HepG2 (cell line): ENCODE results near the gene ALDH7A1. TPM values are rescaled to one million over a fixed set of nuclear protein-coding genes. Genes with fewer than 3 reads are reported as not detected.

Experiments used
- ATAC-seq: fragments of 200-7000 bp; cut with Tn5 transposase; 3 replicates; pipeline ENCODE4 v1.9.1; 2020; ENCODE audit warnings: mild to moderate bottlenecking, moderate library complexity
- BruUV-seq: library from RNA; stranded (reverse); fragments of 400-500 nt; replicated peaks from 2 replicates; lab custom pipeline; 2021; lab: Mats Ljungman, UMichigan
- CTCF ChIA-PET: fragments of 300-600 bp; formaldehyde crosslinking; extraction: SDS; loops from one replicate; lab custom pipeline; 2021; ENCODE audit warnings: low total read pairs, inconsistent platforms, low intra/inter-chr PET ratio; lab: Yijun Ruan, JAX
- POLR2A ChIA-PET: fragments of 350-600 bp; sonication (Branson Sonifier 250); formaldehyde crosslinking; loops from one replicate; lab custom pipeline; 2020; ENCODE audit warnings: antibody characterized with exemption, inconsistent platforms; lab: Yijun Ruan, JAX
- DNase-seq: peaks from one replicate; pipeline ENCODE4 v3.0.0-alpha.2; 2015; ENCODE audit warnings: low spot score
- FAIRE-seq: peaks from 3 replicates; lab custom pipeline; 2011; peaks lifted over from hg19 to GRCh38; lab: Jason Lieb, UNC
- H2AFZ ChIP-seq: one replicate; pipeline ENCODE4 v1.6.1; 2011; ENCODE audit warnings: low read length, inconsistent platforms
- H3K27ac ChIP-seq: fragments of 300-600 bp; 3 replicates; pipeline ENCODE4 v1.8.0; 2011; ENCODE audit warnings: mixed run types, mild to moderate bottlenecking, mixed read lengths, low read length, inconsistent platforms; ENCODE audit not compliant: insufficient read depth; ENCODE audit errors: extremely low read length
- H3K27me3 ChIP-seq, 2 experiments: fragments of 200-600 bp in 1 of 2; 2 replicates in 1 of 2; 3 replicates in 1 of 2; pipeline versions ENCODE4 v1.6.0 to v1.8.0; 2011; ENCODE audit warnings: low read length in 2 of 2, mild to moderate bottlenecking in 2 of 2, moderate library complexity in 2 of 2, inconsistent platforms in 1 of 2; ENCODE audit not compliant: insufficient read depth in 2 of 2, control insufficient read depth in 1 of 2
- H3K36me3 ChIP-seq, 2 experiments: fragments of 200-600 bp in 1 of 2; replicated peaks in 1 of 2; 2 replicates in 1 of 2; 3 replicates in 1 of 2; pipeline versions ENCODE4 v1.5.1 to v1.8.0; 2011; ENCODE audit warnings: low read length in 2 of 2, inconsistent platforms in 1 of 2; ENCODE audit not compliant: insufficient read depth in 2 of 2, control insufficient read depth in 1 of 2
- H3K4me1 ChIP-seq: 2 replicates; pipeline ENCODE4 v1.5.1; 2012; ENCODE audit warnings: low read length, inconsistent platforms; ENCODE audit not compliant: insufficient read depth
- H3K4me2 ChIP-seq: 2 replicates; pipeline ENCODE4 v1.6.0; 2011; ENCODE audit warnings: low read depth, low read length, inconsistent platforms
- H3K4me3 ChIP-seq, 3 experiments: fragments of 200-600 bp in 1 of 3; sonication (generic), shearing (Covaris generic) in 1 of 3; replicated peaks in 1 of 3; 2 replicates each; pipeline ENCODE4 v1.5.1; 2011 to 2016; ENCODE audit warnings: low read length in 3 of 3, inconsistent platforms in 2 of 3, low read depth in 2 of 3, mild to moderate bottlenecking in 2 of 3, control low read depth in 1 of 3, mixed read lengths in 1 of 3; ENCODE audit not compliant: insufficient read depth in 1 of 3
- H3K79me2 ChIP-seq: one replicate; pipeline ENCODE4 v1.6.1; 2011; ENCODE audit warnings: low read length, inconsistent platforms; ENCODE audit not compliant: insufficient read depth
- H3K9ac ChIP-seq: 2 replicates; pipeline ENCODE4 v1.6.0; 2011; ENCODE audit warnings: mild to moderate bottlenecking, low read depth, low read length, inconsistent platforms; ENCODE audit not compliant: insufficient read depth
- H3K9me3 ChIP-seq: 2 replicates; pipeline ENCODE4 v1.5.1; 2012; ENCODE audit warnings: mild to moderate bottlenecking, low read length
- H4K20me1 ChIP-seq: 2 replicates; pipeline ENCODE4 v1.6.0; 2011; ENCODE audit warnings: inconsistent platforms, mild to moderate bottlenecking, low read length, moderate library complexity; ENCODE audit not compliant: insufficient read depth
- ADNP ChIP-seq: sonication (generic); formaldehyde crosslinking; IDR thresholded peaks from 2 replicates; pipeline ENCODE4 v1.4.0; 2020; ENCODE audit warnings: missing genetic modification reagents
- E2F1 ChIP-seq: sonication (generic); formaldehyde crosslinking; IDR thresholded peaks from 2 replicates; pipeline ENCODE4 v1.5.0; 2020; ENCODE audit warnings: missing genetic modification reagents
- EHMT2 ChIP-seq: fragments of 200-600 bp; sonication (generic); IDR thresholded peaks from 2 replicates; pipeline ENCODE4 v1.7.0; 2017; ENCODE audit warnings: antibody characterized with exemption, low read depth, low read length, borderline replicate concordance
- HOXA5 ChIP-seq: sonication (generic); formaldehyde crosslinking; IDR thresholded peaks from 2 replicates; pipeline ENCODE4 v1.4.0; 2020; ENCODE audit warnings: missing genetic modification reagents
- KAT7 ChIP-seq: IDR thresholded peaks from 2 replicates; pipeline ENCODE4 v1.6.1; 2018; ENCODE audit warnings: borderline replicate concordance, missing compliant biosample characterization
- MED13 ChIP-seq: sonication (generic); formaldehyde crosslinking; IDR thresholded peaks from 2 replicates; pipeline ENCODE4 v1.5.0; 2020; ENCODE audit warnings: missing genetic modification reagents
- NCOA5 ChIP-seq: sonication (generic); formaldehyde crosslinking; IDR thresholded peaks from 2 replicates; pipeline ENCODE4 v1.4.0; 2020; ENCODE audit warnings: missing genetic modification reagents
- SMARCE1 ChIP-seq: fragments of 450-650 bp; IDR thresholded peaks from 2 replicates; pipeline ENCODE4 v1.6.1; 2017; ENCODE audit warnings: borderline replicate concordance
- ZHX2 ChIP-seq, 2 experiments: sonication (generic) in 1 of 2; formaldehyde crosslinking in 1 of 2; IDR thresholded peaks; 2 replicates each; pipeline versions ENCODE4 v1.6.1 to v1.9.0; 2014 to 2022; ENCODE audit warnings: antibody characterized with exemption in 1 of 2, borderline replicate concordance in 1 of 2, inconsistent platforms in 1 of 2, low read depth in 1 of 2, missing genetic modification reagents in 1 of 2
- ZNF260 ChIP-seq: sonication (generic); formaldehyde crosslinking; IDR thresholded peaks from 2 replicates; pipeline ENCODE4 v1.4.0; 2020; ENCODE audit warnings: missing genetic modification reagents, low read depth, mild to moderate bottlenecking, borderline replicate concordance
- ZNF296 ChIP-seq: sonication (generic); formaldehyde crosslinking; conservative IDR thresholded peaks from 2 replicates; pipeline ENCODE4 v1.5.0; 2020; ENCODE audit warnings: mild to moderate bottlenecking, missing genetic modification reagents
- ZNF3 ChIP-seq: IDR thresholded peaks from 2 replicates; pipeline ENCODE4 v1.7.0; 2017; ENCODE audit warnings: inconsistent platforms
- ZNF460 ChIP-seq: sonication (generic); formaldehyde crosslinking; IDR thresholded peaks from 2 replicates; pipeline ENCODE4 v1.5.1; 2020; ENCODE audit warnings: missing genetic modification reagents, mild to moderate bottlenecking, borderline replicate concordance
- WGBS: methylation state at CpG from one replicate; pipeline ENCODE4 v1.1.6; 2017; ENCODE audit warnings: low lambda C conversion rate; 5-methylcytosine and 5-hydroxymethylcytosine counted together
- in situ Hi-C: cut with HindIII; loops from 2 replicates; pipeline ENCODE4 v1.10.0; 2017; ENCODE audit warnings: low pct_unique_long_range_greater_than_20kb; ENCODE audit not compliant: extremely low pct_ligation_motif_present
- intact Hi-C: fragments of 100-400 bp; cut with micrococcal nuclease; formaldehyde crosslinking; loops from one replicate; pipeline ENCODE4 v1.10.0; 2022; ENCODE audit not compliant: unreplicated experiment
- polyA plus RNA-seq, 8 experiments: library from polyadenylated mRNA; depleted of rRNA in 3 of 8; stranded (reverse) in 7 of 8; unstranded in 1 of 8; fragments of >200 nt; fragmentation: Illumina TruSeq in 4 of 8; extraction: Trizol in 4 of 8; gene quantifications; 2 replicates each; pipeline versions ENCODE4 v1.2.1 to v1.2.3, GENCODE V29; 2011 to 2016; ENCODE audit warnings: low read depth in 4 of 8, missing spikeins in 1 of 8, mixed read lengths in 1 of 8; ENCODE audit not compliant: insufficient read depth in 1 of 8
- total RNA-seq, 5 experiments: library from RNA; depleted of rRNA; stranded (reverse); fragments of >200 nt; fragmentation: Illumina TruSeq; extraction: Trizol; gene quantifications; 2 replicates each; pipeline ENCODE4 v1.2.3, GENCODE V29; 2016; ENCODE audit warnings: low read depth in 1 of 5

ALDH7A1 gene
- total and polyA plus RNA-seq, 2 of the 13 experiments (the other 11 are each of a cell fraction or from before 2014, with no cell fraction given), result 69.0 to 100 TPM

GRCh38 chr5:126595486-126596083 lies 566 bp upstream of the ALDH7A1 start:
- peak overlapping the region; percentile 100 for H2AFZ ChIP-seq
- no peak for ATAC-seq
- ChIA-PET POLR2A (interaction anchor here (0.8 to 3.3 kb wide), 16 partner anchors 10 to 477 kb away, joined by 3 to 16 read pairs (median 6); partner anchors contain the start of genes C5orf63 and LMNB1), CTCF (interaction anchor here (0.7 to 1.5 kb wide), 2 partner anchors 52 to 61 kb away, joined by 3 to 6 read pairs; no protein-coding TSS in a partner anchor)
- H3K4me2 ChIP-seq, result peak overlapping the region; percentile 97
- H4K20me1 ChIP-seq, result no peaks in the 10 kb centered on the region; the same call in 1 of the 2 replicates
- in situ Hi-C loops, result no loop called here
- no peaks in the 10 kb centered on the region for H3K9me3 ChIP-seq
- BruUV-seq, result TSS peak; percentile 68
- H3K79me2 ChIP-seq, result peaks cover 23% of the 10 kb centered on the region
- peak overlapping the region; percentile 71 for H3K9ac ChIP-seq
- no peak for DNase-seq
- FAIRE-seq, result no peak
- intact Hi-C loops, result loop anchor here (1.0 to 5.0 kb wide), 7 partner anchors 51 to 883 kb away; partner anchors contain the start of gene LMNB1
- H3K4me1 ChIP-seq, result peaks cover 54% of the 10 kb centered on the region
- WGBS, result 49% methylated on average over 22 of the region's 22 CpGs
- H3K36me3 ChIP-seq, result peaks cover 2 to 8% of the 10 kb centered on the region in 2 experiments; a peak in 3 of 5 replicates
- H3K27me3 ChIP-seq, result no peaks in the 10 kb centered on the region; a peak in 1 of 5 replicates
- peak overlapping the region; percentile 57 to 85 (median 76) for H3K4me3 ChIP-seq
- peak overlapping the region; percentile 86 for H3K27ac ChIP-seq
- no peak for TF ChIP-seq SMARCE1
- TF ChIP-seq E2F1, result no peak
- no peak for TF ChIP-seq ADNP (CRISPR knock-in tag)
- no peak for TF ChIP-seq NCOA5
- TF ChIP-seq EHMT2, result no peak; the same call in 1 of the 2 replicates
- TF ChIP-seq ZNF296 (CRISPR knock-in tag), result no peak
- no peak for TF ChIP-seq ZNF3 (CRISPR knock-in tag)
- TF ChIP-seq HOXA5 (CRISPR knock-in tag), result no peak
- TF ChIP-seq ZHX2 (IDR thresholded peaks at IDR 0.05; ENCODE audit: low read depth), result no peak
- no peak for TF ChIP-seq ZHX2 (CRISPR knock-in tag; IDR thresholded peaks at IDR 0.05; ENCODE audit: borderline replicate concordance)
- no peak for TF ChIP-seq ZNF260 (CRISPR knock-in tag)
- TF ChIP-seq ZNF460, result peak; percentile 56; the same call in 1 of the 2 replicates
- 0 out of 2 replicates have a peak, but pooled peaks have one; percentile 9 for TF ChIP-seq KAT7 (CRISPR knock-in tag)
- no peak for TF ChIP-seq MED13 (CRISPR knock-in tag)
